HCT116 (cell line): Measurements from ENCODE around the gene TOMM40.

ENCODE experiments used
- CEBPB ChIP-seq: IDR thresholded peaks from 2 replicates; pipeline ENCODE4 v1.6.1; 2012; ENCODE audit warnings: low read depth
- POLR2A ChIP-seq: IDR thresholded peaks from 2 replicates; pipeline ENCODE4 v1.7.0; 2011; ENCODE audit warnings: borderline replicate concordance; ENCODE audit not compliant: insufficient read depth, insufficient read length; ENCODE audit errors: extremely low read depth
- POLR2AphosphoS5 ChIP-seq: IDR thresholded peaks from 2 replicates; pipeline ENCODE4 v1.6.1; 2011; ENCODE audit warnings: mild to moderate bottlenecking, low read depth, low read length, moderate library complexity
- TCF7L2 ChIP-seq: IDR thresholded peaks from 2 replicates; pipeline ENCODE4 v1.7.0; 2011; ENCODE audit warnings: borderline replicate concordance, inconsistent platforms; ENCODE audit not compliant: insufficient read depth, insufficient read length; ENCODE audit errors: extremely low read depth
- YY1 ChIP-seq: IDR thresholded peaks from 2 replicates; pipeline ENCODE4 v1.6.1; 2011; ENCODE audit warnings: low read length, low read depth, moderate library complexity, mild to moderate bottlenecking; ENCODE audit not compliant: insufficient replicate concordance; ENCODE audit errors: extremely low read depth
- TF ChIP-seq, protein P1 (sequence below), 3 experiments: fragments of 200-600 bp in 1 of 3; sonication (generic) in 1 of 3; IDR thresholded peaks in 2 of 3; conservative IDR thresholded peaks in 1 of 3; 2 replicates each; pipeline ENCODE4 v1.5.1; 2012 to 2017; ENCODE audit warnings: low read depth in 2 of 3, low read length in 2 of 3, antibody characterized with exemption in 1 of 3, borderline replicate concordance in 1 of 3, control low read depth in 1 of 3, mild to moderate bottlenecking in 1 of 3, mixed read lengths in 1 of 3, mixed run types in 1 of 3, moderate library complexity in 1 of 3; ENCODE audit not compliant: insufficient read depth in 1 of 3
- TF ChIP-seq, protein P2 (sequence below): IDR thresholded peaks from 2 replicates; pipeline ENCODE4 v1.6.1; 2012
- TF ChIP-seq, protein P3 (sequence below): IDR thresholded peaks from 2 replicates; pipeline ENCODE4 v1.6.1; 2012; ENCODE audit warnings: low read depth

DNA sequence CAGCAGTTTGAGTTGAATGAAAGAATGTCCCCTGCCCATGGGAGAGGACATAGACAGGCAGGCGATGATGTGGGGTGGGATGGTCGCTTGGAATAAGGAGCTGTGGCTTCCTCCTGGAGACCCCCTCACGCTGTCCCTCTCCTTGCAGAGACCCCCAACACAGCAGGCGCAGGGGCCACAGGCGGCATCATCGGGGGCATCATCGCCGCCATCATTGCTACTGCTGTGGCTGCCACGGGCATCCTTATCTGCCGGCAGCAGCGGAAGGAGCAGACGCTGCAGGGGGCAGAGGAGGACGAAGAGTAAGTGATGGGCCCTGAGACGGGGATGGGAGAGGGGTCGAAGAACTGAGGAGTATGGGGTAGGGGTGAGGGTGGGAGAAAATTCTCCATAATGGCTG lies 9.0 kb upstream of the TOMM40 start:
- TF ChIP-seq, protein P1, sequence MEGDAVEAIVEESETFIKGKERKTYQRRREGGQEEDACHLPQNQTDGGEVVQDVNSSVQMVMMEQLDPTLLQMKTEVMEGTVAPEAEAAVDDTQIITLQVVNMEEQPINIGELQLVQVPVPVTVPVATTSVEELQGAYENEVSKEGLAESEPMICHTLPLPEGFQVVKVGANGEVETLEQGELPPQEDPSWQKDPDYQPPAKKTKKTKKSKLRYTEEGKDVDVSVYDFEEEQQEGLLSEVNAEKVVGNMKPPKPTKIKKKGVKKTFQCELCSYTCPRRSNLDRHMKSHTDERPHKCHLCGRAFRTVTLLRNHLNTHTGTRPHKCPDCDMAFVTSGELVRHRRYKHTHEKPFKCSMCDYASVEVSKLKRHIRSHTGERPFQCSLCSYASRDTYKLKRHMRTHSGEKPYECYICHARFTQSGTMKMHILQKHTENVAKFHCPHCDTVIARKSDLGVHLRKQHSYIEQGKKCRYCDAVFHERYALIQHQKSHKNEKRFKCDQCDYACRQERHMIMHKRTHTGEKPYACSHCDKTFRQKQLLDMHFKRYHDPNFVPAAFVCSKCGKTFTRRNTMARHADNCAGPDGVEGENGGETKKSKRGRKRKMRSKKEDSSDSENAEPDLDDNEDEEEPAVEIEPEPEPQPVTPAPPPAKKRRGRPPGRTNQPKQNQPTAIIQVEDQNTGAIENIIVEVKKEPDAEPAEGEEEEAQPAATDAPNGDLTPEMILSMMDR (IDR thresholded peaks at IDR 0.05 in 2 of 3, conservative IDR thresholded peaks at IDR 0.05 in 1 of 3; ENCODE audit: borderline replicate concordance in 1 of 3, insufficient read depth in 1 of 3, low read depth in 2 of 3, low read length in 2 of 3), result no peak
- no peak for TF ChIP-seq POLR2A
- TF ChIP-seq CEBPB, result no peak
- no peak for TF ChIP-seq YY1
- TF ChIP-seq POLR2AphosphoS5, result no peak
- no peak for TF ChIP-seq TCF7L2
- TF ChIP-seq, protein P2, sequence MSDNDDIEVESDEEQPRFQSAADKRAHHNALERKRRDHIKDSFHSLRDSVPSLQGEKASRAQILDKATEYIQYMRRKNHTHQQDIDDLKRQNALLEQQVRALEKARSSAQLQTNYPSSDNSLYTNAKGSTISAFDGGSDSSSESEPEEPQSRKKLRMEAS, result no peak
- TF ChIP-seq, protein P3, sequence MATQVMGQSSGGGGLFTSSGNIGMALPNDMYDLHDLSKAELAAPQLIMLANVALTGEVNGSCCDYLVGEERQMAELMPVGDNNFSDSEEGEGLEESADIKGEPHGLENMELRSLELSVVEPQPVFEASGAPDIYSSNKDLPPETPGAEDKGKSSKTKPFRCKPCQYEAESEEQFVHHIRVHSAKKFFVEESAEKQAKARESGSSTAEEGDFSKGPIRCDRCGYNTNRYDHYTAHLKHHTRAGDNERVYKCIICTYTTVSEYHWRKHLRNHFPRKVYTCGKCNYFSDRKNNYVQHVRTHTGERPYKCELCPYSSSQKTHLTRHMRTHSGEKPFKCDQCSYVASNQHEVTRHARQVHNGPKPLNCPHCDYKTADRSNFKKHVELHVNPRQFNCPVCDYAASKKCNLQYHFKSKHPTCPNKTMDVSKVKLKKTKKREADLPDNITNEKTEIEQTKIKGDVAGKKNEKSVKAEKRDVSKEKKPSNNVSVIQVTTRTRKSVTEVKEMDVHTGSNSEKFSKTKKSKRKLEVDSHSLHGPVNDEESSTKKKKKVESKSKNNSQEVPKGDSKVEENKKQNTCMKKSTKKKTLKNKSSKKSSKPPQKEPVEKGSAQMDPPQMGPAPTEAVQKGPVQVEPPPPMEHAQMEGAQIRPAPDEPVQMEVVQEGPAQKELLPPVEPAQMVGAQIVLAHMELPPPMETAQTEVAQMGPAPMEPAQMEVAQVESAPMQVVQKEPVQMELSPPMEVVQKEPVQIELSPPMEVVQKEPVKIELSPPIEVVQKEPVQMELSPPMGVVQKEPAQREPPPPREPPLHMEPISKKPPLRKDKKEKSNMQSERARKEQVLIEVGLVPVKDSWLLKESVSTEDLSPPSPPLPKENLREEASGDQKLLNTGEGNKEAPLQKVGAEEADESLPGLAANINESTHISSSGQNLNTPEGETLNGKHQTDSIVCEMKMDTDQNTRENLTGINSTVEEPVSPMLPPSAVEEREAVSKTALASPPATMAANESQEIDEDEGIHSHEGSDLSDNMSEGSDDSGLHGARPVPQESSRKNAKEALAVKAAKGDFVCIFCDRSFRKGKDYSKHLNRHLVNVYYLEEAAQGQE, result no peak
